Measurements from ENCODE around the gene RHOT2. TPM values are rescaled to one million over a fixed set of nuclear protein-coding genes. Genes with fewer than 3 reads are reported as not detected.

RHOT2 gene
- total RNA-seq, 1 experiment from 2014 or later: 98.5 TPM

GRCh38 chr16:714079-714478 is 46.1 kb downstream of the RHOT2 start (continued):
- TF ChIP-seq CTCF (IDR thresholded peaks at IDR 0.05 in 2 of 3, conservative IDR thresholded peaks at IDR 0.05 in 1 of 3; ENCODE audit: borderline replicate concordance in 1 of 3, insufficient read depth in 1 of 3, low read depth in 2 of 3, low read length in 2 of 3): no peak
- TF ChIP-seq MAX (IDR thresholded peaks at IDR 0.05): no peak
- no peak for TF ChIP-seq ATF3 (IDR thresholded peaks at IDR 0.05)
- no peak for TF ChIP-seq FOSL1 (IDR thresholded peaks at IDR 0.05; ENCODE audit: low read depth)
- TF ChIP-seq EGR1 (IDR thresholded peaks at IDR 0.05; ENCODE audit: low read depth): no peak

GRCh38 chr16:714558-715476 is 46.9 kb downstream of the RHOT2 start, which contains the start of gene METRN:
TSS of gene METRN (plus strand) at chr16:715118. CDS start at chr16:715290, 172 bp downstream.
- no peaks in the 10 kb centered on the region for H3K9me2 ChIP-seq (ENCODE audit: insufficient read depth)
- peak within 1 kb of the TSS; percentile 92 for H3K27ac ChIP-seq (ENCODE audit: low read depth, low read length)
- intact Hi-C loops (cut with micrococcal nuclease): loop anchor here (5.0 kb wide), 2 partner anchors 162 to 342 kb away; no protein-coding TSS in a partner anchor
- H3K4me2 ChIP-seq (ENCODE audit: low read length): peak within 1 kb of the TSS; percentile 93
- H3K9me3 ChIP-seq (ENCODE audit: control insufficient read depth in 1 of 2, insufficient read depth in 1 of 2, low read depth in 1 of 2, low read length in 2 of 2): no peaks in the 10 kb centered on the region
- peak within 1 kb of the TSS; percentile 85 for H3K9ac ChIP-seq (ENCODE audit: low read length)
- peak; percentile 64 for ATAC-seq
- no peaks in the 10 kb centered on the region for H3K27me3 ChIP-seq (ENCODE audit: insufficient read depth, low read length)
- peaks cover 37 to 75% of the 10 kb centered on the region in 2 experiments for H3K4me1 ChIP-seq (ENCODE audit: control insufficient read depth in 1 of 2, insufficient read depth in 2 of 2, low read length in 2 of 2)
- H2AFZ ChIP-seq (ENCODE audit: low read depth, low read length, poor library complexity, severe bottlenecking): no peak within 1 kb of the TSS
- ChIA-PET CTCF (interaction anchor here (0.6 to 2.4 kb wide), 4 partner anchors 13 to 388 kb away, joined by 3 to 20 read pairs (median 4); no protein-coding TSS in a partner anchor), RAD21 (ENCODE audit: low non-redundant PET in 1 of 2, low total read pairs in 2 of 2, uncharacterized antibody in 2 of 2, unreplicated experiment in 2 of 2) (no interaction called here), POLR2A (interaction anchor here (1.6 to 2.3 kb wide), 2 partner anchors 11 to 13 kb away, joined by 9 to 20 read pairs; partner anchors contain the start of genes CCDC78 and HAGHL)
- H3K79me2 ChIP-seq (ENCODE audit: insufficient read depth, low read length): peaks cover 19% of the 10 kb centered on the region
- no peaks in the 10 kb centered on the region for H3K36me3 ChIP-seq (ENCODE audit: control insufficient read depth in 1 of 2, insufficient read depth in 2 of 2, low read length in 2 of 2)
- peak within 1 kb of the TSS; percentile 59 to 74 for H3K4me3 ChIP-seq (replicated peaks in 1 of 2; ENCODE audit: low read depth in 1 of 2, low read length in 2 of 2)
- DNase-seq (ENCODE audit: low read depth, low spot score): no peak
- peaks cover 3% of the 10 kb centered on the region; the same call in 1 of the 2 replicates for H4K20me1 ChIP-seq (ENCODE audit: insufficient read depth)
- BruUV-seq (replicated peaks): no TSS peak
- 0 out of 2 replicates have a peak, but pooled peaks have one; percentile 30 for TF ChIP-seq POLR2AphosphoS5 (IDR thresholded peaks at IDR 0.05; ENCODE audit: low read depth, low read length)
- no peak for TF ChIP-seq SIN3A (IDR thresholded peaks at IDR 0.05; ENCODE audit: low read depth)

Measured in HCT116 (cell line).